ENCODE results near the gene FRY.

- no peak for TF ChIP-seq CTCF (conservative IDR thresholded peaks at IDR 0.05)
- no peak for TF ChIP-seq EZH2 (IDR thresholded peaks at IDR 0.05; ENCODE audit: low read depth)
These were observed 14.9 kb upstream of the FRY start for GRCh38 chr13:32016631-32017030.

Measured in PC-9 (cell line).